Spleen (tissue), 11 donors: ENCODE results near the gene FAM222A. TPM values are rescaled to one million over a fixed set of nuclear protein-coding genes. Genes with fewer than 3 reads are reported as not detected.

Experiments
- DNase-seq: peaks from one replicate; pipeline ENCODE4 v3.0.0-alpha.2; 2020
- H3K27ac ChIP-seq, 8 donors: fragments of 200-600 bp; sonication (generic) in 7 of 8; 1 replicate in 4 of 8; 2 replicates in 4 of 8; pipeline versions ENCODE4 v1.5.0 to v1.8.0; 2016 to 2021; ENCODE audit warnings: inconsistent platforms in 4 of 8, mild to moderate bottlenecking in 4 of 8, moderate library complexity in 1 of 8
- H3K27me3 ChIP-seq, 7 donors: fragments of 200-600 bp; sonication (generic) in 6 of 7; replicated peaks in 1 of 7; 1 replicate in 4 of 7; 2 replicates in 3 of 7; pipeline versions ENCODE4 v1.5.0 to v1.8.0; 2016 to 2021; ENCODE audit warnings: inconsistent platforms in 3 of 7, mild to moderate bottlenecking in 1 of 7
- H3K36me3 ChIP-seq, 6 donors: fragments of 200-600 bp; sonication (generic) in 5 of 6; 1 replicate in 4 of 6; 2 replicates in 2 of 6; pipeline versions ENCODE4 v1.5.0 to v1.8.0; 2016 to 2021; ENCODE audit warnings: inconsistent platforms in 2 of 6
- H3K4me1 ChIP-seq, 6 donors: fragments of 200-600 bp; sonication (generic) in 5 of 6; 1 replicate in 3 of 6; 2 replicates in 3 of 6; pipeline versions ENCODE4 v1.5.0 to v1.8.0; 2016 to 2021; ENCODE audit warnings: inconsistent platforms in 3 of 6
- H3K4me3 ChIP-seq, 8 donors: fragments of 200-600 bp; sonication (generic) in 7 of 8; 1 replicate in 4 of 8; 2 replicates in 4 of 8; pipeline versions ENCODE4 v1.5.0 to v1.8.0; 2016 to 2021; ENCODE audit warnings: inconsistent platforms in 4 of 8, mild to moderate bottlenecking in 4 of 8, moderate library complexity in 2 of 8
- H3K9me3 ChIP-seq, 8 donors: fragments of 200-600 bp; sonication (generic) in 7 of 8; 1 replicate in 4 of 8; 2 replicates in 4 of 8; pipeline versions ENCODE4 v1.5.0 to v1.8.0; 2016 to 2021; ENCODE audit warnings: inconsistent platforms in 4 of 8
- CTCF ChIP-seq, 11 experiments: fragments of 200-600 bp in 7 of 11; fragments of 450-650 bp in 4 of 11; sonication (generic) in 4 of 11; IDR thresholded peaks in 8 of 11; conservative IDR thresholded peaks in 3 of 11; 1 replicate in 7 of 11; 2 replicates in 4 of 11; pipeline versions ENCODE4 v1.4.0 to v1.8.0; 2016 to 2021; ENCODE audit warnings: antibody characterized with exemption in 11 of 11, inconsistent platforms in 4 of 11, mild to moderate bottlenecking in 1 of 11
- POLR2A ChIP-seq, 3 donors: fragments of 450-650 bp; IDR thresholded peaks; one replicate each; pipeline ENCODE4 v1.5.1; 2017; ENCODE audit warnings: antibody characterized with exemption in 3 of 3, mild to moderate bottlenecking in 1 of 3
- POLR2AphosphoS5 ChIP-seq, 3 donors: sonication (generic); formaldehyde crosslinking; IDR thresholded peaks; one replicate each; pipeline ENCODE4 v1.5.1; 2017; ENCODE audit warnings: antibody characterized with exemption in 3 of 3
- WGBS, 5 donors: extraction: QIAGEN DNeasy Blood & Tissue Kit in 3 of 5; methylation state at CpG; one replicate each; pipeline versions ENCODE4 v1.1.5 to v1.1.7; 2013 to 2018; 5-methylcytosine and 5-hydroxymethylcytosine counted together
- intact Hi-C: fragments of 100-400 bp; cut with DNase I; formaldehyde crosslinking; loops from one replicate; pipeline ENCODE4 v1.15.0; 2023; ENCODE audit warnings: low total_unique reads
- polyA plus RNA-seq, 3 donors: library from polyadenylated mRNA; stranded (reverse); fragments of 200-250 nt; gene quantifications; one replicate each; pipeline ENCODE4 v1.2.1, GENCODE V29; 2013
- total RNA-seq, 7 donors: library from RNA; depleted of rRNA in 3 of 7; stranded (reverse); fragments of >200 nt in 3 of 7; fragmentation: NEBNext Ultra II Directional in 4 of 7; extraction: Animal tissue kit (Norgen Biotek cat#: 25700) in 4 of 7; gene quantifications; one replicate each; pipeline versions ENCODE4 v1.1.0 to v1.2.1, GENCODE V29; 2016 to 2021
- donor health status: healthy with polysubstance abuse.
- donor health status: DM: no; HTN: no; CAD: no; lungs with moderate emphysema.
- donor health status: DM: no; HTN: no; CAD: no.
- donor health status: Bipolar disorder and iron deficiency.
- donor health status: healthy.
- donor health status: DM: no; HTN: no; CAD: no.
- donor health status: DM: yes; HTN: yes; CAD: no.

The FAM222A gene
- total and polyA plus RNA-seq, 10 donors: 1.3 to 30.7 (median 16.8) TPM

GRCh38 chr12:109798691-109799090 lies 85.1 kb downstream of the FAM222A start:
- Histone ChIP-seq H3K27ac (no peak overlapping the region), H3K4me3 (no peak overlapping the region), H3K36me3 (no peaks in the 10 kb centered on the region), H3K4me1 (peaks cover 0 to 4% (median 0%) of the 10 kb centered on the region in 6 donors), H3K27me3 (peaks cover 0 to 20% (median 0%) of the 10 kb centered on the region in 7 donors), H3K9me3 (no peaks in the 10 kb centered on the region)
- intact Hi-C loops: no loop called here
- TF ChIP-seq POLR2AphosphoS5 (IDR thresholded peaks at IDR 0.05) (no peak), POLR2A (IDR thresholded peaks at IDR 0.05) (no peak), CTCF (IDR thresholded peaks at IDR 0.05 in 8 of 11, conservative IDR thresholded peaks at IDR 0.05 in 3 of 11) (no peak)
- DNase-seq: no peak
- WGBS, 5 donors: 86 to 92% (median 91%) methylated on average over 19 to 20 of the region's 20 CpGs

GRCh38 chr12:109800536-109800935 lies 86.9 kb downstream of the FAM222A start:
- 87 to 95% (median 90%) methylated on average over 13 of the region's 13 CpGs for WGBS, 5 donors
- no peaks in the 10 kb centered on the region for H3K9me3 ChIP-seq
- H3K4me3 ChIP-seq: no peak overlapping the region
- H3K4me1 ChIP-seq: peaks cover 0 to 9% (median 4%) of the 10 kb centered on the region in 6 donors
- DNase-seq: no peak
- peaks cover 0 to 11% (median 0%) of the 10 kb centered on the region in 7 donors for H3K27me3 ChIP-seq
- no peak overlapping the region for H3K27ac ChIP-seq
- intact Hi-C loops: loop anchor here (10.0 kb wide), 1 partner anchor 84 kb away; the partner anchor contains the start of gene GLTP
- no peak for TF ChIP-seq POLR2A (IDR thresholded peaks at IDR 0.05)
- no peak for TF ChIP-seq POLR2AphosphoS5 (IDR thresholded peaks at IDR 0.05)
- no peak for TF ChIP-seq CTCF (IDR thresholded peaks at IDR 0.05 in 8 of 11, conservative IDR thresholded peaks at IDR 0.05 in 3 of 11)
- no peaks in the 10 kb centered on the region for H3K36me3 ChIP-seq

GRCh38 chr12:109802828-109803227 lies 89.2 kb downstream of the FAM222A start:
- no peak for TF ChIP-seq POLR2A (IDR thresholded peaks at IDR 0.05)
- intact Hi-C loops: loop anchor here (10.0 kb wide), 1 partner anchor 82 kb away; the partner anchor contains the start of gene GLTP
- DNase-seq: no peak
- WGBS, 5 donors: 90 to 98% (median 92%) methylated on average over 15 of the region's 15 CpGs
- H3K4me1 ChIP-seq: peaks cover 0 to 11% (median 4%) of the 10 kb centered on the region in 6 donors
- no peaks in the 10 kb centered on the region for H3K27me3 ChIP-seq
- H3K27ac ChIP-seq: no peak overlapping the region
- H3K4me3 ChIP-seq: no peak overlapping the region
- H3K36me3 ChIP-seq: no peaks in the 10 kb centered on the region
- no peaks in the 10 kb centered on the region for H3K9me3 ChIP-seq

GRCh38 chr12:109803678-109804077 lies 90.1 kb downstream of the FAM222A start:
- H3K4me1 ChIP-seq: peaks cover 0 to 7% (median 4%) of the 10 kb centered on the region in 6 donors
- no peaks in the 10 kb centered on the region for H3K9me3 ChIP-seq
- 81 to 90% (median 83%) methylated on average over 3 of the region's 3 CpGs for WGBS, 5 donors
- no peak overlapping the region for H3K4me3 ChIP-seq
- H3K27ac ChIP-seq: no peak overlapping the region
- intact Hi-C loops: loop anchor here (10.0 kb wide), 1 partner anchor 81 kb away; the partner anchor contains the start of gene GLTP
- DNase-seq: no peak
- H3K27me3 ChIP-seq: no peaks in the 10 kb centered on the region
- no peaks in the 10 kb centered on the region for H3K36me3 ChIP-seq
- TF ChIP-seq POLR2A (IDR thresholded peaks at IDR 0.05) (no peak), CTCF (IDR thresholded peaks at IDR 0.05 in 8 of 11, conservative IDR thresholded peaks at IDR 0.05 in 3 of 11) (no peak), POLR2AphosphoS5 (IDR thresholded peaks at IDR 0.05) (no peak)
